MV-4-11 (cell line): Measurements from ENCODE around the gene CD2AP.
"Not testable (repeated sequence)": the region's sequence is repeated elsewhere in the genome, so short reads cannot be mapped to it uniquely, and the experiment has no call there.

Experiments used
- DNase-seq: peaks from one replicate; lab custom pipeline; 2025; lab: John Stamatoyannopoulos, UW

CD2AP gene

GRCh38 chr6:47477497-47478232 lies at the start of gene CD2AP:
CD2AP (plus strand) TSS chr6:47477789; CDS start chr6:47478245, 456 bp downstream.
- peak; percentile 60 for DNase-seq

DNA sequence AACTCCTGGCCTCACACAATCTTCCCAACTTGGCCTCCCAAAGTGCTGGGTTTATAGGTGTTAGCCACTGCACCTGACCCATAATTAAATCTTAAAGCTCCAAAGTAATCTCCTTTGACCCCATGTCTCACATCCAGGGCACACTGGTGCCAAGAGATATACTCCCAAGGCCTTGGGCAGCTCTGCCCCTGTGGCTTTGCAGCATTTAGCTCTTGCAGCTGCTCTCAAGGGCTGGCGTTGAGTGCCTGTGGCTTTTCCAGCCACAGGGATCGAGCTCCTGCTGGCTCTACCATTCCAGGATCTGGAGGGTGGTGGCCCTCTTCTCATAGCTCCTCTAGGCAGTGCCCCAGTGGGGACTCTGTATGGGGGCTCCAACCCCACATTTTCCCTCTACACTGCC lies 49.3 kb upstream of the CD2AP start:
- no peak for DNase-seq

DNA sequence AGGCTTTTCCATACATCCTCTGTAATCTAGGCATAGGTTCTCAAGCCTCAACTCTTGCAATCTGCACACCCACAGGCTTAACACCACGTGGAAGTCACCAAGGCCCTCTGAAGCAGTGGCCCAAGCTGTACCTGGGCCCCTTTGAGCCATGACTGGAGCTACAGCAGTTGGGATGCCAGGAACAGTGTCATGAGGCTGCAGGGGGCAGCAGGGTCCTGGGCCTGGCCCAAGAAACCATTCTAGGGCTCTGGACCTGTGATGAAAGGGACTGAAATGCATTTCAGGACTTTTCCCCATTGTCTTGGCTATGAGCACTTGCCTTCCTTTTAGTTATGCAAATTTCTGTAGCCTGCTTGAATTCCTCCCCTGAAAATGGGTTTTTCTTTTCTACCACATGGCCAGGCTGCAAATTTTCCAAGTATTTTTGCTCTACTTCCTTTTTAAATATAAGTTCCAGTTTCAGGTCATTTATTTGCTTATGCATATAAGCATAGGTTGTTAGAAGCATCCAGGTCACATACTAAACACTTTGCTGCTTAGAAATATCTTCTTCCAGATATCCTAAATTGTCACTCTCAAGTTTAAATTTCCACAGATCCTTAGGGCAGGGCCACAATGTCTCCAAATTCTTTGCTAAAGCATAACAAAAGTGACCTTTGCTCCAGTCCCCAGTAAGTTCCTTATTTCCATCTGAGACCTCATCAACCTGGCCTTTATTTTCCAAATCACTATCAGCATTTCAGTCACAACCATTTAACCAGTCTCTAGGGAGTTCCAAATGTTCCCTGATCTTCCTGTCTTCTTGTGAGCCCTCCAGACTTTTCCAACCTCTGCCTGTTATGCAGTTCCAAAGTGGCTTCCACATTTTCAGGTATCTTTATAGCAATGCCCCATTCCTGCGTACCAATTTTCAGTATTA lies 48.6 kb upstream of the CD2AP start:
- peak; percentile 20 for DNase-seq

DNA sequence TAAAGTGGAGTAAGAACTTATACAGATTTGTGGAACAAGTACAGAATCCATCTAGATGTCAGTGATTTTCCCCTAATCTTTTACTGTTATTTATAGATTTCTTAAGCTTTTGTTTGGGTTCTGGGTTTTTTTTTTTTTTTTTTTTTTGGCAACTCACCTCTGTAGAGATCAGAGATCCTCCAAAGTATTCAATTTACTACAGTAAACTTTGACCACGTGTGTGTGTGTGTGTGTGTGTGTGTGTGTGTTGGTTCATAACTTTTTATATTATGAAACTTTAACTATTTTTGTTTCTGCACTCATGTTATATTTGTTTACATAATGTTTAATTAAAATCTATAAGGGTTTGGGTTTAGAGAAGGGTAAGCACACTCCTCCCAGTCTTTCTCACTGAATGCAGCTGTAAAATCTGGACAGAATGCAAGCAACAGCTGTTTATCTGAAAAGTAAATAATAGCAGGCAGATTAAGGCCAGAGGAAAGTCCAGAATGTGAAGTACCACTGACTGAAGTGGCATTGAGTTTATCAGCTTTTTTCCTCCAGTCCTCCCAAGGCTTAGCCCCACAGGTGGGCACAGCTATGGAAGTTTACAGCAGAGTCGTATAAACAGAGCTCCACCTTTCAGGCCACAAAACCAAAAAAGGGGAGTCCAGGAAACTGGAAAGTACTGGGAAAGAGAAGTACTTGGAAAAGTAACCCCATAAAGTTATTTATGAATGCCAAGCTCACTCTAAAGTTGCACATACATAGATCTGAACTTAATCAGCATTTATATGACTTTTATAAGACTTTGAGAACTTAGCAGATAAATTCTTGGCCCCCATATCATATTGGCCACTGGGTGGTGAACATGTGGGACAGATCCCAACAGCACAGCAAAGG lies 43.0 kb upstream of the CD2AP start:
- no peak for DNase-seq

GRCh38 chr6:47435254-47435612 lies 42.4 kb upstream of the CD2AP start:
- DNase-seq, result no peak

GRCh38 chr6:47437592-47437991 lies 40.0 kb upstream of the CD2AP start:
- DNase-seq, result peak; percentile 76

DNA sequence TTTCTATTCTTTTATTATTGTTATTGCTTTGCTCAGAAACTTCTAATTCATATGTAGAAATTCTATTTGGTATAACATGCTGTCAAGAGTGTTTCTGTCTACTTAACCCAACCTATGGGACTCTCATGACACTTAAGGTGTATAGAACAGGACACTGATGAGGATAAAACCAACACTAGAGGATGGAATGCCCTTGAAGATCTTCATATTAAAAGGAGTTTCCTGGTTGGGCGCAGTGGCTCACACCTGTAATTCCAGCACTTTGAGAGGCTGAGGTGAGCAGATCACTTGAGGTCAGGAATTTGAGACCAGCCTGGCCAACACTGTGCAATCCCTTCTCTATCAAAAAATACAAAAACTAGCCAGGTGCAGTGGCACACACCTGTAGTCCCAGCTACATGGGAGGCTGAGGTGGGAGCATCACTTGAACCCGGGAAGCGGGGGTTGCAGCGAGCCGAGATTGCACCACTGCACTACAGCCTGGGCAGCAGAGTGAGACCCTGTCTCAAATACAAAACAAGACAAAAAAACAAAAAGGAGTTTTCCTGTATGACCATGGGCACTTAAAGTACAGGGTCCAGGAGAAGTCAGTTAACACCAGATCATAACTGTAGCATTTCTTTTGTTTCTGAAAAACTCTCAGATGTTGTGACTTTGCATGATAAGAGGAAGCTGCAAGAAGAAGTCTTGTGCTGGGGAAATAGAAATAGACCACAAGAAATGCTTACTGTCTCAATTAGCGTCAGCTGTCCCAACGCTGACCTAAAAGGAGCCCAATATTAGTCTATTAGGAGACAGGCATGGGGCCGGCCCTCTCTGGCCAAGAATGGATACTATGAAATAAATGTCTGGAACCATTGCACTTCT lies 38.9 kb upstream of the CD2AP start:
- DNase-seq, result peak; percentile 69

- no peak for DNase-seq
Measured at GRCh38 chr6:47439348-47439668, 38.3 kb upstream of the CD2AP start.

GRCh38 chr6:47440719-47441118 lies 36.9 kb upstream of the CD2AP start:
- peak; percentile 2 for DNase-seq

GRCh38 chr6:47444964-47445363 lies 32.6 kb upstream of the CD2AP start:
- not testable (repeated sequence) for DNase-seq

- peak; percentile 44 for DNase-seq
Measured at GRCh38 chr6:47446669-47447330, 30.8 kb upstream of the CD2AP start.

- no peak for DNase-seq
Measured at GRCh38 chr6:47447722-47448121, 29.9 kb upstream of the CD2AP start.

GRCh38 chr6:47451162-47451561 lies 26.4 kb upstream of the CD2AP start:
- DNase-seq, result no peak

GRCh38 chr6:47452899-47453298 lies 24.7 kb upstream of the CD2AP start:
- no peak for DNase-seq

DNA sequence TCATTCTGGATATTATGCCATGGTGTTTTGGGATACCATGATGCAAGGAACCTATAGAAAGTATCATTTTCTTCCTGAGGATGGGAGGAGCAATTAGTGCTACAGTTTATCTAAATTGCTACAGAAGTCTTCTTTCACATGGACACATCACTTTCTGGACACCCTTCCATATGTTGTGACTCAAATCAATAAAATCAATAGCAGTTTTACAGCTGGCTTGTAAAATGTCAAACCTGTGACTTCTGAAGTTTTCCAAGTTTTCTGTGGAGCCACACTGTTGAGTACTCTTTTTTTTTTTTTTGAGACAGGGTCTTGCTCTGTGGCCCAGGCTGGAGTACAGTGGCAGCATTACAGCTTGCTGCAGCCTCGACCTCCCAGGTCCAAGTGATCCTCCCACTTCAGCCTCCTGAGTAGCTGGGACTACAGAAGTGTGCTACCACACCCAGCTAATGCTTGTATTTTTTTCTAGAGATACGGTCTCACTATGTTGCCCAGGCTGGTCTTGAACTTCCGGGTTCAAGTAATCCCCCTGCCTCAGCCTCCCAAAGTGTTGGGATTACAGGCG lies 24.1 kb upstream of the CD2AP start:
- DNase-seq, result no peak

GRCh38 chr6:47454713-47455396 lies 22.7 kb upstream of the CD2AP start:
- no peak for DNase-seq

DNA sequence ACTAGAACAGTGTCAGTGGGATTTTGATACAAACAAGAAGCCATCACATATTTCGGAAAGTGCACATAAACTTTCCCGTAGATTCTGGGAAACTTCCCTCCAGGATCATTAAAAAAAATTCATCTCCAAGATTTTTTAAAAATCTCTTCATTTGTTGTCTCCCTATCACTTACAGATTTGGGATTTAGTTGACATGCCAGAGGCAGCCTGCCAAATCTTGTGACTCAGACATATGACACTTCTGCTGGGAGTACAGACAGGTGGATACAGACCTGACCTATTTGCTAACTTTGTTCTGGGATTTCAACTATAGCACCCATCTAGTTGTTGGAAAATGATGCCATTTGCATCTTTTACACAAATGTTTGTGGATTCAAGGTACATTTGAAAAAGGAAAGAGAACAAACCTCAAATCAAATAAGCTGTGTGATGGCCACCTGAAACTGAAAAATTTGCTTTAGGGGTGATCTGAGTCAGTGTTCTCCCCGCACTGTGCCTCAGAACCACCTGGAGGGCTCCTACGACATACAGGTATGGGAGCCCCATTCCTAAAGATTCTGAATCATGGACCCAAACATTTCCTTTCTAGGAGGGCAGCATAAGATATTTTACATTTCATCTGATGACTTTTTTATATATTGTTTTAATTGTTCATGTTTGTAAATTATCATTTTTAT lies 21.9 kb upstream of the CD2AP start:
- DNase-seq, result no peak

- no peak for DNase-seq
Measured at GRCh38 chr6:47456536-47456975, 21.0 kb upstream of the CD2AP start.

DNA sequence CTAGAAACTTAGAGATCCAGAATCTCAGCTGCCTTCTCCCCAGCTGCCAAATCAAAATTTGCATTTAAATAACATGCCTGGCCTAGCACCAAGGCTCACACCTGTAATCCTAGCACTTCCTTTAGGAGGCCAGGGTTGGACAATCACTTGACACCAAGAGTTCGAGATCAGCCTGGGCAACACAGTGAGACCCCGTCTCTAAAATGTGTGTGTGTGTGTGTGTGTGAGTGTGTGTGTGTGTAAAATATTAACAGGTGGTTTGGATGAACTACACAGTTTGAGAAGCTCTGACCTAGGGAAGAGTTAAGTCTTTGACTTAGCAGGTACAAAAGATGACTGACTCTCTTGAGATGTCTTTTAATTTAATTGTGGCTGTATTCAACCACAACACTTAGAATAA lies 20.2 kb upstream of the CD2AP start:
- no peak for DNase-seq
